ENCODE measurements around the gene CXCL8.

Gene CXCL8

DNA sequence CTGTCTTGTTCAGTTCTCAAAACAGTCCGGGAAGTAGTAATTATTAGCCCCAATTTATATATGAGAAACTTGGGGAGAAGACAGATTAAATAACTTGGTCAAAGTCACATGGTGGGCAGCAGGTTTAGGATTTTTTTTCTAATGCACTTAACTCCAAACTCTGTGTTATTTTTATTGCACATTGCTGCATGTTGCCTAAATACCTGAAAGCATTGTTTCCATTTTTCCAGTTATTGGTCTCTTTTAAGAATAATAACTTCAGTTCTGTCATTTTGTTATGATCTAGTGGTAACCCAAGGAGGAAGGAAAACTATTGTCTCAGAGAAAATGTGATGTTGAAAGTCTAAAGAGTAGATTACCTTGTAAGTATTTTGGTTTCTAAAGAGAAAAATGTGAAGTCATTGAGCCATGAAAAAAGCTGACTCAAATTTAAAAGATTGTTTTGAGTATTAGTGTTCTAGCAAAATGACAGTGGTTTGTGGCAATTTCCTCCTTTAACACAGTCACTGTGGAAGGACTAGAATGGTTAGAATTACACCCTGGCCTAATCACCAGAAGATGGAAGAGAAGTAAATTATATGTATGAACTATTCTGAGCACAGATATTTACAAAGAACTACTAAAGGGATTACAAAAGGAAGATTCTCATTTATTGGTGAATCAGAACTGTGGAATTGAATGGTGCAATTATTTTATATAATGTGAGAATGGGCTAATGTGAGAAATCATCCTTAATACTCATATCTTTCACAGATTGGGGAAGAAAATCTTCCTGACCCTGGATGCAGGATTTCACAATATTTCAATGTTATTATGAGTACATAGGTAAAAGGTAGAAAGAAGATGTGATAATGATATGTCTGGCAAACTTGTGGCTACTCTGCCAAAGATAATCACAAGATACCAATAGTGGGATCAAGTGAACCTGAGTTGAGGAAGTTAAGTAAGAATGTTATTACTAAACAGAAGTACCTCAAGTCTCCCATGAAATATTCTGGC is 21.7 kb upstream of the CXCL8 start:
- in situ Hi-C loops (cut with HindIII; ENCODE audit: low sequenced_read_pairs) = no loop called here

DNA sequence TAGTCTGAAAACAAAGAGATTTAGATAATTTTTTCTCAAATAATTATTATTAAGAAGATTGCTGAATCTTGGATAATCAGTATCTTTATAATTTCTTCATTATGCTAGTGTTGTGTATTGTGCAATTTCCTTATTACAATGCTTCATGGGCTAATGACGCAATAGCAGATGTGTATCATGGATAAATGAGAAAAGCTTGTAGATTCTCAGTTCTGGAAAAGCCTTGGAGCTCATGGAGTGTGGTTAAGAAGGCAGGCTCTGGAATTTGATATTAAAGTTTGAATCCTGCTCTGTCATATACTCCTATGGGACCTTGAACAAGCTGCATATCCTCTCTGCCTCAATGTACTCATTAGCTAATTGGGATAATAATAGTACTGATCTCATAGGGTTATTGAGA is 18.9 kb upstream of the CXCL8 start:
- in situ Hi-C loops (cut with HindIII; ENCODE audit: low sequenced_read_pairs) = no loop called here

DNA sequence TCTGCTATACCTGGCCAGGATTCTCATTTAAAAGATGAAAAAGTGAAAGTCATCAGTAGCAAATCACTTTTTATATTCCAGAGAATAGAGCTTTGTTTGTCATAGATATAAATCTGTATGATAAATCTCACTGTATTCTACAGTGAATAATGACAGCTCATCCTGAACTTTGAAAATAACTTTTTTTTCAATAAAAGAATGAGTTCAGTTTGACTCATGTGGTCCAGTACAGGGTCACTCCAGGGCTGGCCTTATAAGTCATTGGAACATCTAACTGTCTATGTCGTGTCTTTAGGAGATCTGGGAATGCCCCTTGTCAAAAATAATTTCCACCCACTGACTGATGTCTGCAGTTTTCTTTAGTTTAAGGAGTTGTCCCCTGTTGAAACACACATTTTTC is 18.5 kb upstream of the CXCL8 start:
- in situ Hi-C loops (cut with HindIII; ENCODE audit: low sequenced_read_pairs) = no loop called here

DNA sequence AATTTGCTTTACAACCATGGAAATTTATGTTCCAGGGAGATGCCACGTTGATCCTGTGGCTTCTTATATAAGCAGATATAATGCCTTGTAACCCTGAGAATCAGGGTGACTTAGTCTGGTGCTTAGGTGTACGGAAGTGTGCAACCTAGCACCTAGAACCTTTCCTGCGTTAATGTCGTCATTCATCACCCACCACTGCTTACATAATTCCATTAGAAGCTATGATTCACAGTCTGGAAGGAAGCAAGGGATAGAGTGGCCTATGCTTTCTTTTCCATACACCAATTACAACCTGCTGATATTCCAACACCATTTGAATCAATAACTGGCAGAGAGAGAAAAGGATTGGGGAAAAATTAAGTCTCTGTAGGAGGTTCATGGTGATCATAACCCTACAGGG is 17.3 kb upstream of the CXCL8 start:
- in situ Hi-C loops (cut with HindIII; ENCODE audit: low sequenced_read_pairs) = no loop called here

DNA sequence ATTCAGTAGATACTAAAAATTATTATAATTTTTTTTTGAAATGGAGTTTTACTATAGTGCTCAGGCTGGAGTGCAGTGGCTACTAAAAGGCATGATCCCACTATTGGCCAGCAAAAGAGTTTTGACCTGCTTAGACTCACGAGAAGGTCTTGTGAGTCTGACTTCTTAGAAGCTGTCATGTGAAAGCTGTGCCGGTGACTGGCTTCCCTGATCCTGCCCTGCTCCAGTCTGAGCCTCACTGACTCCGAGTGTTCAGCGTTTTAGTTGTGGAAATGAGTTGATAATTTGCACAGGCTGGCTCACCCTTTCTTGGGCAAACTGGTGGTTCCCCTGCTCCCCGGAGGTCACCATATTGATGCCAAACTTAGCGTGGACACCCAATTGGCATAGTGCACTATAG is 16.4 kb upstream of the CXCL8 start:
- in situ Hi-C loops (cut with HindIII; ENCODE audit: low sequenced_read_pairs) = no loop called here

DNA sequence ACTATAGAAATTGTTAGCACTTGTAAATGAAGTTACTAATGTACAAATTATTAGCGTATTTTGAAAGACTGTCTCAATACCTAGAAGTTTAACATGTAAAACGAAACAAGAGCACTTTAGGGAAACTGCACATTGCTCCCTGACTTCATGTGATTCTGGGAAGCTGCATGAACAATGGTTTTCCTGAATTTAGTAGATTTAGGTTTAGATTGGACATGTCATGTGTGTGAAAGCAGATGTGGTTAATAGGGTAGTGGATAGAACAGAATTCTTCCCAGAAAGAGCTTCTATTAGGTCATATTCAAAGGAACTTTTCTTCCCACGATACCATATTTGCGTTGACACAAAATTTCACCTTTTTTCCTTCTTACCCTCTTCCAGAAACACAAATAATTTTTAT is 14.9 kb upstream of the CXCL8 start:
- in situ Hi-C loops (cut with HindIII; ENCODE audit: low sequenced_read_pairs) = no loop called here

DNA sequence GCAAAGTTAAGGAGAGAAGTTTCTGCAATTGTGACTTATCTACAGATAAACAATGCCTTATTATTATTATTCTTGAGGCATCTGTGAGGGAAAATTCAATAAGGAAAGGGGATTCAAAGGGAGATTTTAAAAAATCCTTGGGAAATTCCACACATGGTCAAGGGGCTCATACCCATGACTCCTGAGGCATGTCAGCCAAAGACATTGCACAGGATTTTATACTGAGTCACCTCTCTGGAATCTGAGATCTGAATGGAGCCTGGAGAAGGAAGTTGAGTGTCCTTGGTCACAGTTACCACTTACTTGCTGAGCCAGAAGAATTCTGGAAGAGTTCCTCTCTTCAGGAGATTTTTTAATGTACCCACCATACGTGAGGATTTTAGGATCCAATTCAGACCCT is 14.4 kb upstream of the CXCL8 start:
- in situ Hi-C loops (cut with HindIII; ENCODE audit: low sequenced_read_pairs) = no loop called here

DNA sequence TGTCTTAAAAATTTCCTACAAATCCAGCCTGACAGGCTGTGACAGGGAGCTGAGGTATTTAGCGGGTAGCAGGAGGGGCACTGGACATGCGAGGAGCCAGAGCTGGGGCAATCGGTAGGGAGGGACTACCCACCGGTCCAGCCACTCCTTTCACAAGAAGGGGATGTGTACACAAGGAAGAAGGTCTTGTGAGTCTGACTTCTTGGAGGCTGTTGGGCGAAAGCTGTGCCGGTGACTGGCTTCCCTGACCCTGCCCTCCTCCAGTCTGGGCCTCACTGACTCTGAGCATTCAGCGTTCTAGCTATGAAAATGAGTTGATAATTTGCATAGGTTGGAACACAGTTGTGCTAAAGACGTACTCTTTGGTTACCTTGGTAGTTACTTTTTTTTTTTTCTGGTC is 12.7 kb upstream of the CXCL8 start:
- in situ Hi-C loops (cut with HindIII; ENCODE audit: low sequenced_read_pairs) = no loop called here

DNA sequence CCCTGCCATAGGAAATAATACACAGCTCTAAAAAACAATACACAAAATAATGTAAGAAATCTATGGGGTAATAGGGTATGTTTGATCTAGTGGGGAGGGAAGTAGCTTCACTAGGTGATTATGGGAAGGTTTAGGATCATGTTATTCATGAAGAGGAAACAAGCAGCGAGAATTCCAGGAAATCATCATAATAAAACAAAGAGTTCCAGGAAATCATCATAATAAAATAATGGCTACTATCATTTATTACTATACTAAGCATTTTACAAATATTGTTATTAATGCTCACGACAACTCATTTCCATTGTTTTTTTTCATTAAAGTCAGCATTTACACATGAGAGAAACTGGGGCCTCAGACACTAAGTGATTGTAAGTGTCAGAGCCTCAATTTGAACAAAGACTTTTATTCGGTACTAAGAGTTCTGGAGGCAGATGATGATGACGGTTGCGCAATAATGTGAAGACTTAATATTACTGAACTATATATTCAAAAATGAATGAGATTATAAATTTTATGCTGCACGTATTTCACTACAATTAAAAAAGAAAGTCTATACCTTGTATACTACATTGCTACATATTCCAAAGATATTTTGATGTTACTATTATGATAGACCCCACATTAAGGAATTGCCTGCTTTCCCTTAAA is 12.2 kb upstream of the CXCL8 start:
- in situ Hi-C loops (cut with HindIII; ENCODE audit: low sequenced_read_pairs) = no loop called here

DNA sequence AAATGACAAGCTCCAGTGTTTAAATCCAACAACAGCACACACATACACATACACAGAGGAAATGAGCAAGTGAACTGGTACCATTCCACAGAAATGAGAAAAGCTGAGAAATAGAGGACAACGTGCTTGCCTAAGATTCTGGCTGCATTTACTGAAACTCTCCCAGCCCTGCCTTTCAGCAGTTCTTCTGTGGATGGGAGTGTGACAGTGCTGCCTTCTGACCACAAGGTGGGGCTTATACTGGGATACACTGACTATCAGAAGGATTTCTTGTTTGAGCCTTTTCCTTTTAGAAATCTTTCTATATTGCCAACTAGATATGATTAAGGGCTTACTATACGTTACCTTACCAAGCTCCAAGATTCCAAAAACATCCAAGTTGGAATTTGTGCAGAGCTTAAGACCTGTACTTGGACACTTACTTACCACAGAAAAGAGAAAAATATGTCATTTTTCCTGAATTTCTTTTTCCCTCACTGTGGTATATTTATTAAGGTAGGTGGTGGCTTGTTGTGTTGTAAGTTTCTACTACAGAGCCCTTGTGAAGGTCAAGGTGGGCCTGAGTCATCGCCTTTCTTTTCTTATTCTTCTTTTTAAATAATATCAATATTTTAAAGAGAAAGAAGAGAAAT is 10.7 kb upstream of the CXCL8 start:
- in situ Hi-C loops (cut with HindIII; ENCODE audit: low sequenced_read_pairs) = no loop called here

DNA sequence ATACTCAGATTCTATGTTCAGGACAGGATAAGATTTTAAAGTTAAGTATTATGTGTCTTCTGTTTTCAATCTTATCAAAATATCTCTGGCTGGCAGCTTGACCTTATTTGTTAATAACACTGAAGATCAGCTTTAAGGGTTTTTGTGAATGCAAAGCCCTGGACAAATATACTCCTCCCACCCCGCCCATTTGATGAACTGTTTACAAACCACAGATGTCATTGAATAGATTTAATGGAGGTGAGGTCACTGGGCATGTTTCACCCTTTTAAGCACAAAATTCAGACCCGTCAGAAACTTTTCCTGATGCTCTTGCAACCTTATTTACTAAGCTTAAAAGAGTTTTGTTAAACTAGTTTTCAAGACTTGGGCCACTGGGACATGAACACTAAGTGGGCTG is 10.1 kb upstream of the CXCL8 start:
- in situ Hi-C loops (cut with HindIII; ENCODE audit: low sequenced_read_pairs) = no loop called here

DNA sequence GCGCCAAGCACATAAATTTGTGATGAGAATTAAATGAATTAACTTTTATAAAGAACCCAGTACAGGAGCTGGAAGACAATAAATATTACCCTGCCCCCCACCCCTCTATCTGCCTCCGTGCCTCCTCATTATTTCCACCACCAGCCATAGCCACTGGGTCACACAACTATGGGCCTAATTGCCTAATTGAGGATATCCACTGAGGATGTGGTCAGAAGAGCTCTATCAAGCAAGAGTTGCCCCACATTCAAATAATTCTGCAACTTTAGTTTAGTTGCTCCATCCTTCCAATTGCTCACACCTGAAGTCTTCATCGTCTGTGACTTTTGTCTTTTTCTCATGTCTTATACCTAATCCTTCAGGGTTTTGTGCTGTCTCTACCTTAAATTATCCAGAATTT is 9.5 kb upstream of the CXCL8 start:
- in situ Hi-C loops (cut with HindIII; ENCODE audit: low sequenced_read_pairs) = no loop called here

DNA sequence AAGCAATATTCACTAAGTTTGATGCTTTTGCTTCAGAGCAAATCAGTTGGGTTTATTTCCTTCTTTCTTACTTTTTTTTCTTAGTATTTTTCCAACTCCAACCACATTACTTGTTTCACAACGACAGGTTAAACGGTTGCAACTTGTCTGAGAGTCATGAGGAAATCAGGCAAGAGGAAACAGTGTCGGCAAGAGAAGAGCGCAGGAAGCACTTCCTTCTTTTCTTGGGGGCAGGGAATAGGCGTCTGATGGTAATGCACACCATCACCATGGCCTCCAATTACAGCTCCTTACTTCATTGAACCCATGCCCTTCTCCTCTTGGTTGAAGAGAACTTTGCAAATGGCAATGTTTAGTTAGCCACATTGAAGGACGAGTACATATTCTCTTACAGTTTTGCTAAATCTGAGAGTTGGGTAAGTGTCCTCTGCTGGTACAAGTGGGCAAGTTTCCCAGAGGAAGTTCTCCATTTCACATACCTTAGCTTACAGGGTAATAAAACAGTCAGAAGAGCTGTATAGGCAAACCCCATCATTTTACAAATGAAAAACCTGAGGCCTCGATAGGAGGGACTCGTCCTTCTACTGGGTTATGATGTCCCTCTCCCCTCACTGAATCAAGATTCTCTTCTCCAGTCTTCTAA is 8.3 kb upstream of the CXCL8 start:
- in situ Hi-C loops (cut with HindIII; ENCODE audit: low sequenced_read_pairs) = no loop called here

DNA sequence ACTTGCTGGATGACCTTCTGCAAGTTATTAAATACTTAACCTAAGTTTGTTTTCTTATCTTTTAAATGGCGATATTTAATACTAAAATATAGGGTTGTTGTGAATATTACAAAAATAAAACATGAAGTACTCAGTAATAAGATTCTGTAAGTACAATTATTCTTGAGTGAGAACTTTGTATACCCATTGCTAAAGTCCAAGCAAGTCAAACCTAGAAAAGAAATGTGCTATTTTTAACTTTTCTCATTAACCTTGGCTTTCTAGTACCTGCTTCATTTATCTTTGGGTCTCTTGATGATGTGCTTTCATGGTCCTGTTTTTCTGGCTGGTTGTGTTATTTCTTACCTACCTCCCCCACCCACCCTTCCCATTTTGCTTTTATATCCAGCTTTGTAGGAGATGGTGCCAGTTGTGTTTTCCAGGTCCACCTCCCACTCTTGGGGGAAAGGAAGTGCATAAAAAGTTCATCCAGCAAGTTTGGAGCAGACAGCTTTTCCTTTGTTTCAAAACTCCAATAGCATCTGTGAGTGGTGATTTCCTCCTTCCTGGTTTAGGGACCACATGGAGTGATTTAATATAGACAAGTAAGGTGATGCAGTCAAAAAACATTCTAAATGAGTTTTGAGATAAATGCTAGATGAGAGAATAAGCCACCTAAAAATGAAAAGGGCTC is 7.5 kb upstream of the CXCL8 start:
- in situ Hi-C loops (cut with HindIII; ENCODE audit: low sequenced_read_pairs) = no loop called here

DNA sequence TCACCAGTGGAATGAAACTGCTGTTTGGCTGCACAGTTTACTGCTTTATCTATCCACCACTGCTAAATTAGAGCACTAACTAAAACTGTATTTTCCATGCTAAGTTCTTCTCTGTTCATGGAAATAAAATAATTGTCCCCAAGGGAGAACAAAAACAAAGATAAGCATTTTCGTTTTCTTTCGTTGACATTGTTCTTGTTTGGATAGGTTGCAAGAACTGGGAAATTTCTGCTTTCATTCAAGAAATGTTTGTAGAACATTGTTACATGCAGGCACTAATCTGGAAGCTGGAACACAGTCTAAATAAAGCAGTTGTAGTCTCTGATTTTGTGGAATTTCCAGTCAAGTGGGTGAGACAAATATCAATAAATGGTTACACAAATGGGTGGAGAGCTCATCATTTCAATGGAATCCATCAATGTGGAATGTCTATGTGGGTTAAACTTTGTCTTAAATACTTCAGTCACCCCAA is 5.8 kb upstream of the CXCL8 start:
- in situ Hi-C loops (cut with HindIII; ENCODE audit: low sequenced_read_pairs) = no loop called here

DNA sequence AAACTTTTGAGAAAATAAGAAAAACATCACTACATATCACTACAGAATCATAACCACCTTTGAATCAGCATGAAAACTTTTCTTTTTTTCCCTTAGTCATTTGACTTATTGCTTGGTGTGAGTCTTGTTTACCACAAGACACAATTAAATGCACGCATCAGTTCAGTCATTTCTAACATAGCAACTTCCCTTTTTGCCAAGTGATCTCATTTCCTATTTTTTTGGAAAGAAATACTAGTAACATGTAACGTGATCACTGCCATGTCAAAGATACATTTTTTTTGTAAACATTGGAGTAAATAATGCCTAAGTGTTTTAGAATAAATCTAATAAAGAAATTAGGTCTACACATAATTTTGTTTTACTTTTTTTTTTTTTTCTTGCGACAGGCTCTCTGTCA is 5.1 kb upstream of the CXCL8 start:
- in situ Hi-C loops (cut with HindIII; ENCODE audit: low sequenced_read_pairs) = no loop called here

DNA sequence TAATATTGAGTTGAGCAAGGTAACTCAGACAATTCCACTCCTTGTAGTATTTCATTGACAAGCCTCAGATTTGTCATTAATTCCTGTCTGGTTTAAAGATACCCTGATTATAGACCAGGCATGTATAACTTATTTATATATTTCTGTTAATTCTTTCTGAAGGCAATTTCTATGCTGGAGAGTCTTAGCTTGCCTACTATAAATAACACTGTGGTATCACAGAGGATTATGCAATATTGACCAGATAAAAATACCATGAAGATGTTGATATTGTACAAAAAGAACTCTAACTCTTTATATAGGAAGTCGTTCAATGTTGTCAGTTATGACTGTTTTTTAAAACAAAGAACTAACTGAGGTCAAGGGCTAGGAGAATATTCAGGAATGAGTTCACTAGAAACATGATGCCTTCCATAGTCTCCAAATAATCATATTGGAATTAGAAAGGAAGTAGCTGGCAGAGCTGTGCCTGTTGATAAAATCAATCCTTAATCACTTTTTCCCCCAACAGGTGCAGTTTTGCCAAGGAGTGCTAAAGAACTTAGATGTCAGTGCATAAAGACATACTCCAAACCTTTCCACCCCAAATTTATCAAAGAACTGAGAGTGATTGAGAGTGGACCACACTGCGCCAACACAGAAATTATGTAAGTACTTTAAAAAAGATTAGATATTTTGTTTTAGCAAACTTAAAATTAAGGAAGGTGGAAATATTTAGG is 821 bp downstream of the CXCL8 start:
- in situ Hi-C loops (cut with HindIII; ENCODE audit: low sequenced_read_pairs) = no loop called here

DNA sequence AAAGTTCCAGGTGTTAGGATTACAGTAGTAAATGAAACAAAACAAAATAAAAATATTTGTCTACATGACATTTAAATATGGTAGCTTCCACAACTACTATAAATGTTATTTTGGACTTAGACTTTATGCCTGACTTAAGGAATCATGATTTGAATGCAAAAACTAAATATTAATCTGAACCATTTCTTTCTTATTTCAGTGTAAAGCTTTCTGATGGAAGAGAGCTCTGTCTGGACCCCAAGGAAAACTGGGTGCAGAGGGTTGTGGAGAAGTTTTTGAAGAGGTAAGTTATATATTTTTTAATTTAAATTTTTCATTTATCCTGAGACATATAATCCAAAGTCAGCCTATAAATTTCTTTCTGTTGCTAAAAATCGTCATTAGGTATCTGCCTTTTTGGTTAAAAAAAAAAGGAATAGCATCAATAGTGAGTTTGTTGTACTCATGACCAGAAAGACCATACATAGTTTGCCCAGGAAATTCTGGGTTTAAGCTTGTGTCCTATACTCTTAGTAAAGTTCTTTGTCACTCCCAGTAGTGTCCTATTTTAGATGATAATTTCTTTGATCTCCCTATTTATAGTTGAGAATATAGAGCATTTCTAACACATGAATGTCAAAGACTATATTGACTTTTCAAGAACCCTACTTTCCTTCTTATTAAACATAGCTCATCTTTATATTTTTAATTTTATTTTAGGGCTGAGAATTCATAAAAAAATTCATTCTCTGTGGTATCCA is 1.6 kb downstream of the CXCL8 start:
- in situ Hi-C loops (cut with HindIII; ENCODE audit: low sequenced_read_pairs) = no loop called here

DNA sequence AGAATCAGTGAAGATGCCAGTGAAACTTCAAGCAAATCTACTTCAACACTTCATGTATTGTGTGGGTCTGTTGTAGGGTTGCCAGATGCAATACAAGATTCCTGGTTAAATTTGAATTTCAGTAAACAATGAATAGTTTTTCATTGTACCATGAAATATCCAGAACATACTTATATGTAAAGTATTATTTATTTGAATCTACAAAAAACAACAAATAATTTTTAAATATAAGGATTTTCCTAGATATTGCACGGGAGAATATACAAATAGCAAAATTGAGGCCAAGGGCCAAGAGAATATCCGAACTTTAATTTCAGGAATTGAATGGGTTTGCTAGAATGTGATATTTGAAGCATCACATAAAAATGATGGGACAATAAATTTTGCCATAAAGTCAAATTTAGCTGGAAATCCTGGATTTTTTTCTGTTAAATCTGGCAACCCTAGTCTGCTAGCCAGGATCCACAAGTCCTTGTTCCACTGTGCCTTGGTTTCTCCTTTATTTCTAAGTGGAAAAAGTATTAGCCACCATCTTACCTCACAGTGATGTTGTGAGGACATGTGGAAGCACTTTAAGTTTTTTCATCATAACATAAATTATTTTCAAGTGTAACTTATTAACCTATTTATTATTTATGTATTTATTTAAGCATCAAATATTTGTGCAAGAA is 2.3 kb downstream of the CXCL8 start:
- in situ Hi-C loops (cut with HindIII; ENCODE audit: low sequenced_read_pairs) = no loop called here
